ENCODE measurements around the gene CCDC74A.
"Not testable (repeated sequence)": the region's sequence is repeated elsewhere in the genome, so short reads cannot be mapped to it uniquely, and the experiment has no call there.

The CCDC74A gene

DNA sequence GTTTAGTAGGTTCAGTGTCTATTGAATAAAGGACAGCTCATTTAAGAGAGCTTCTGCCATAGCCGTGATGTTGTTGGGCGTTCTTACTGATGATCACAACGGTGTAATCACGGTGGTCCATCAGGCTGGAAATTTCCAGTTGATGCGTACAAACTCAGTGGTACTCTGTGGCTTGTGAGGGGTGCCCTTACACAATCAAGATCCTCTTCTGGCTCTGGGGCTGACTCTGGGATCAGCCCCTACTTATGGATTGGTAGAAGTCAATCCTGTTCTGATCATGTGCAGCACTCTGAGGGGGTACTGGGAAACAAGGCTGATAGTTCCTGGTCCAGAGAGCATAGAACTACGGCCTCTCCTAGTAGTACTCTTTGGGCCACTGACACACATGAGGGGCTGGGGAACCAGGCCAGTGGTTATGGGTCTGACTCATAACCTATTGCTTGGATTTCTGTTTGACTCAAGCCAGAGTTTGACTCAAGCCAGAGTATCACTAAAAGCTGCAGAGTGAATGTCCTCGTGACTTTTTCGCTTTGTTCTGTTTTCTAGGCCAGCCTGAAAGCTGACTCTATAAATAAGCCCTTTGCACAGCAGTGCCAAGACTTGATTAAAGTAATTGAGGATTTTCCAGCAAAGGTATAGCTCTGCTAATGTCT lies 29.2 kb upstream of the CCDC74A start:
- DNase-seq (ENCODE audit: low read depth in 4 of 4, low spot score in 1 of 4), result not testable (repeated sequence)

DNA sequence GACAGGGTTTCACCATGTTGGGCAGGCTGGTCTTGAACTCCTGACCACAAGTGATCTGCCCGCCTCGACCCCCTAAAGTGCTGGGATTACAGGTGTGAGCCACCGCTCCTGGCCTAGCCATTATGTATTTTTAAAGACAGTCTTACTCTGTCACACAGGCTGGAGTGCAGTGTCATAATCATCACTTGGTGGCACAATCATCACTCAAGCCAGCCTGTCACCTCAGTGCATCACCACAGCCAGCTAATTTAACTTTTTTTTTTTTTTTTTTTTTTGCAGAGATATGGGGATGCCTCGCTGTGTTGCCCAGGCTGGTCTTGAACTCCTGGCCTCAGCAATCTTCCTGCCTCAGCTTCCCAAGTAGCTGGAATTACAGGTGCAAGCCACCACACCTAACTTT lies 24.1 kb upstream of the CCDC74A start:
- DNase-seq (ENCODE audit: low read depth in 4 of 4, low spot score in 1 of 4), result not testable (repeated sequence)

DNA sequence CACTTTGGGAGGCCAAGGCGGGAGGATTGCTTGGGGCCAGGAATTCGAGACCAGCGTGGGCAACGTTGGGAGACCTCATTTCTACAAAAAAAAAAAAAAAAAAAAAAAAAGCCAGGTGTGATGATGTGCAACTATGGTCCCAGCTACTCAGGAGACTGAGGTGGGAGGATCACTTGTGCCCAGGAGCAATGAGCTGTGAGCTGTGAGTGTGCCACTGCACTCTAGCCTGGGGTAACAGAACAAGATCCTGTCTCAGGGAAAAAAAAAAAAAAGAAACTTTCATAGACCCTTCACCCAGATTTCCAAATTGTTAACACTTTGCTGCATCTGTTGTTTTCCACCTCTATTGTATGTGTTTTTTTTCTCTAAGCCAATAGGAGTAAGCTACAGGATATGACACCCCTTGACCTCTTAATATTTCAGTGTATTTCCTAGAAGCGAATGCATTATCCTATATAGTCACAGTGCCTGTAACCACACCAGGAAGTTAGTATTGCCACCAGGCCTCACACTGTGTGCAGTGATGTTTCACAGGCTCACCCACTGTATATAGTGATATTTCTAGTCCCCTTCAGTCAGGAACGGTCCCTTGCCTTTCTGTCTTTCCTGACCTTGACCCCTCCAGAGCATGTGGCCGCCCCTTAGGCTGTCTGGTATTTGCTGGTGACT lies 23.5 kb upstream of the CCDC74A start:
- not testable (repeated sequence) for DNase-seq (ENCODE audit: low read depth in 4 of 4, low spot score in 1 of 4)

DNA sequence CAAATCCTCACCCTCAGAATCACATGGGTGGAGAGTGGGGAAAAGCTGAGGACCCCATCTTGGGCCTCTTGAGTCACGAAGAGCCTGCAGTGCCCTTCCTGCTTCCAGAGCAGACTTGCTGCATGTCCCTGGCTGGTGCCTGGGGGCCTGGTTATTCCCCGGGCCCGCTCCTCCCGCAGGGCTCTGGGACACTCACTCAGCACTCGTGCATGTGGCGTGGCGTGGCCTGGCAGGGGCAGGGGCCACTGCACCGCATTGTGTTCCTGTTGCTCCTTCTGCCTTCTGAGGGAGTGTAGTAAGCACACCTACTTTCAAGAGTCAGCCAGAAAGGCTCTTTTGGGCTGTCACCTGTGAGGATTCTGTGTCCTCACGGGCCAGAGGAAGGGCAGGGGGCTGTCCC lies 18.1 kb upstream of the CCDC74A start:
- no peak for DNase-seq (ENCODE audit: low read depth in 4 of 4, low spot score in 1 of 4)

DNA sequence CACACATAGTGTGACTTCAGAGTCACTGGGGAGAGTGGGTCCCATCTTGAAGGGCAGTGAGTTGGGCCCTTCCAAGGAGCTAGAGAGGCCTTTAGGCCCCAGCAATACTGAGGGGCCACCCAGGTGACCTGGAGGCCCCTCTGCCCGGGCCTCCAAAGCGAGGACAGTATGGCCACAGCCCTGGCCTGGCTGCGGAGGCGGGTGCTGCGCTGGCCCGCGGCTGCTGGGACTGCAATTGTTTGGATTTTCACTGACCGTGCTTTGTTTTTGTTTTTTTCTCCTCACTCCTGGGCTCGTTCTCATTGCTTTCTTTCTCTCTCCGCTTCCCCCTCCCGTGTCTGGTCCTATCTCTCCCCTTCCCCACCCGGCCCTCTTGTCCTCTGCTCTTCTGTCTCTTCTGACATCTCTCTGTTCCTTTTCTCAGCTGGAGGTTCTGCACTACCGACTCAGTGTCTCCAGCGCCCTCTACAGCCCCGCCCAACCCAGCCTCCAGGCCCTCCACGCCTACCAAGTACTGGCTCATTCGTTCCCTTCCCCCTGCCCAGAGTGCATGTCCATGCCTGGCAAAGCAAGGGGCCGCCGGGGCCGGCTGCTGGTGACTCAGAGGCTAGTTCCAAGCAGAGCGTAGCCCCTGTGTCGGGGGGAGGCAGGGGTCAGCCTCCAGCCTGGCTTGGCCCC lies 16.3 kb upstream of the CCDC74A start:
- DNase-seq (ENCODE audit: low read depth in 4 of 4, low spot score in 1 of 4), result not testable (repeated sequence)

DNA sequence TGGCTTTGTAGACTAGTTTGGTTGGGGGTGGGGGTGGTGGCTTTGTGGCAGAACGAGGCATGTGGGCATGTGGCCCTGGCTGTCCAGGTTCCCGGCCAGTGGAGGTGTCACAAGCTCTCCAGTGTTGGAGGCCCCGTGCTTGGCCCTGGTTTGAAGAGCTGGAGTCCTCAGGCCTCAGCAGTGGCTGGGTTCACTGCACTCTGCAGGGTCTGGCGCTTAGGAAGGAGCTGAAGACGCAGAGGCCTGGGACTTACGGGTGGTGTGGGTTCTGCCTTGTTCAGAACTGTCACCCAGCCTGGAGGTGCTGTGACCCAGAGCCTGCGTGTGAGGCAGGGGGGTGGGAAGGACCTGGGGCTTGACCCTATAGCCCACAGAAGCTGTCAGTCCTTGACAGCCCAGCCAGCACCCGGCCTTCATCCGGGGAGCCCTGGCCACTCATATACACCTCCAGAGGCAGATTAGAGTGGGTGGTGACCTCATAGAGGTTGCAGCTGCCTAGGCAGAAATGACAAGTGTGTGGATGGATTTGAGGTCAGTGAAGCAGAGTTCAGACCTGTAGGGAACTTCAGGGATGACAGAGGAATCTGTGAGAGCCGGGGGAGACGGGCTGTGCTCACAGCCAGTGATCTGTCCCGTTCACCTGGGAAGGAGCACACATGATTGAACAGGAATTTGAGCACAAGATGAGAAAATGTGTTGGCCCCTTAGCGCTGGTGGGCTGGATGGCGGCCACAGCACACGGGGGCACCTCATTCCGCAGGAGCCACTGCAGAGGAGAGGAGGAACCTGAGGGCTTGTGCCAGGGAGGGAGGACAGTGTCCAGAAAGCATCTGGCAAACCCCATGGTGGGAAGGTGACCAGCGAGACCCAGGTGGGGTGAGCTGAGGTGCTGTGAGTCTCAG lies 15.5 kb upstream of the CCDC74A start:
- DNase-seq (ENCODE audit: low read depth in 4 of 4, low spot score in 1 of 4), result not testable (repeated sequence)

DNA sequence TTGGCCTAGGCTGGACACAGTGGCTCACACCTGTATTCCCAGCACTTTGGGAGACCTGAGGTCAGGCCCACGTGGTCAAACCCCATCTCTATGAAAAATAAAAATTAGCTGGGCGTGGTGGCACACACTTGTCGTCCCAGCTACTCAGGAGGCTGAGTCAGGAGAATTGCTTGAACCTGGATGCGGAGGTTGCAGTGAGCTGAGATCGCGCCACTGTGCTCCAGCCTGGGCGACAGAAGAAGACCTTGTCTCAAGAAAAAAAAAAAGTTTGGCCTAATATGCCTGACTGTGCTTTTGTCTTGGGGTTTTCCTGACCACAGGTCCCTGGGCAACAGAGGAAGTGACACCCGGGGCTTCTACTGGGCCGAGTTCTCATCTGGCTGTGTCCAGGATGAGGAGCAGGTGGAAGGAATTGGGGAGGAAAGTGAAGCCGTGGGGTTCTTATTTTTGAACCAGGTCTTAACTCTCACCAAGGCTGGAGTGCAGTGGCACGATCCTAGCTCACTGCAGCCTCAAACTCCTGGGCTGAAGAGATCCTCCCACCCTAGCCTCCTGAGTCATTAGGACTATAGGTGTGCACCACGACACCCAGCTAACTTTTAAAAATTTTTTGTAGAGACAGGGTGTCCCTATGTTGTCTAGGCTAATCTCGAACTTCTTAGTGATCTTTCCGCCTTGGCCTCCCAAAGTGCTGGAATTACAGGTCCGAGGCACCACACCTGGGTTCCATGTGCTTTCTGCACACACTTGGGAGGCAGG lies 13.1 kb upstream of the CCDC74A start:
- not testable (repeated sequence) for DNase-seq (ENCODE audit: low read depth in 4 of 4, low spot score in 1 of 4)

DNA sequence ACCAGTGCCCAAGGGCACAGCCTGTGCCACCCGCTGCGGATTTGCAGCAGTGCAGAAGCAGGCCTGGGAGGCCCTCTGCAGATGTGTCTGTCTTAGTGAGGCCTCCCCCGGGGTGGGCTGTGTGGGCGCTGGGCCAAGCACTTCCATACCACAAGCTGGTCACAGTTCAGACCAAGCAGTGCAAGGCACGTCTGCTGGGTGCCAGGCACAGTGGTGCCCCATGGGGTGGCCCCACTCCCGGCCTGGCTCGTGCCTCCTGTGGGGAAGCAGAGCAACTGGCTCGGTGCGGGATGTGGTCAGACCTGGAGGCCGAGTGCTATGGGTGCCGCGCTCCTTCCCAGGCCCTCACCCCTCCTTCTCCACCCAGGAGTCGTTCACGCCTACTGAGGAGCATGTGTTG lies 12.5 kb upstream of the CCDC74A start:
- DNase-seq (ENCODE audit: low read depth in 4 of 4, low spot score in 1 of 4), result not testable (repeated sequence)

DNA sequence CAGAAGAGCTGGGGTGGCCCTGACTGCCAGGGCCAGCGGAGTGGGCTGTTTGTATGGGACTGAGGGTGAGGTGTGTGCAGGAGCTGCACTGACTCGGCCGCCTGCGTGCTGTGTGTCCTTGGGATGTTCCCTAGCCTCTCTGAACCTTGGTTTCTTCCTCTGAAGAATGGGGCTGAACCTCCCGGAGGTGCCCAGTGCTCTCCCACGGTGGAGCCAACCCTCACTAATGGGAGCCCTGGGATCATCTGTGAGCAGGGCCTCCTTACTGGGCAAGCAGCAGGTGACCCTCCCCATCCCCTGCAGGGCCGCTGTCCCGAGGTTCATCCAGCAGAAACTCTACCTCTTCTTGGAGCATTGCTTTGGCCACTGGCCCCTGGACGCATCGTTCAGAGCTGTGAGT lies 11.7 kb upstream of the CCDC74A start:
- DNase-seq (ENCODE audit: low read depth in 4 of 4, low spot score in 1 of 4), result no peak

DNA sequence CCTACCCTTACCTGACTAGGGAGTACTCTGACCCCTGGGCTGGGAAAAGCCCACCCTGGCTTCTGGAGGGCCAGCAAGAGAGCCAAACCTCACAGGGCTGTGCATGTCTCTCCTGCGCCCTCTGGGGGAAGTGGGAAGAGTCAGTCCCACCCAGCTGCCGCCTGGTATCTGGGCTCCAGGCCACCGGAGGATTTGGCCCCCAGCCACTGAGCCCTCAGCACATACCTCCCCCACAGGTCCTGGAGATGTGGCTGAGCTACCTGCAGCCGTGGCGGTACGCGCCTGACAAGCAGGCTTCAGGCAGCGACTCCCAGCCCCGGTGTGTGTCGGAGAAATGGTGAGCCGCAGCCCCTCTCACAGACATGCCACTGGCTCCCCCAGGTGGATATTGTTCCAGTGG lies 11.1 kb upstream of the CCDC74A start:
- DNase-seq (ENCODE audit: low read depth in 4 of 4, low spot score in 1 of 4), result not testable (repeated sequence)

DNA sequence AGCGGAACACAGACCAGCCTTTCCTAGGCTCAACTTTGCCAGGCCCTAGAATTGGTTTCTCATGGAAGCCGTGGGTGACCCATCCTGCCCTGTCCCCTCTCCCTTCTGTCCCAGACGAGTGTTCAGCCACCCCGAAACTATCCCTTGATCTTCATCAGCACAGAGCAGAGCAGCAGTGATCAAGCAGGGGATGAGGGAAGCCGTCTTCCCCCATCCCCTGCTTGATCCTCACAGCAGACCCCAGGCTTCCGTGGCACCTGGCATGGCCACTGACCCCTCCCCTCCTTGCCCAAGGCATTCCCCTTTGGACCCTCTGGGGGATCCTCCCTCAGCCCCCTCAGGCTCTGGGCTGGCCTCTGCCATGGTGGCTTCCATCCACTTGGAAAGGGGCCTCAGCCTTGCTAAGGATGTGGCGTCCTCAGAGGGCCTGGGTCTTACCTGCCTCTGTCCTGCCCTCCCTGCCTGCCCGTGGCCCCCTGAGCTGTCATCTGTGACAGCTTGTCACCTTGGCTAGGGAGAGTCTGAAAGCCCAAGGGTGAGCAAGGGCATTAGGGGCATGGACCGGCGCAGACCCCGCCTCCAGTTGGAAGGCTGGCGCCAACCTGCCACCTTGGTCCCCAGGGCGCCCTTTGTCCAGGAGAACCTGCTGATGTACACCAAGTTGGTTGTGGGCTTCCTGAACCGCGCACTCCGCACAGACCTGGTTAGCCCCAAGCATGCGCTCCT lies 10.4 kb upstream of the CCDC74A start:
- no peak for DNase-seq (ENCODE audit: low read depth in 4 of 4, low spot score in 1 of 4)

DNA sequence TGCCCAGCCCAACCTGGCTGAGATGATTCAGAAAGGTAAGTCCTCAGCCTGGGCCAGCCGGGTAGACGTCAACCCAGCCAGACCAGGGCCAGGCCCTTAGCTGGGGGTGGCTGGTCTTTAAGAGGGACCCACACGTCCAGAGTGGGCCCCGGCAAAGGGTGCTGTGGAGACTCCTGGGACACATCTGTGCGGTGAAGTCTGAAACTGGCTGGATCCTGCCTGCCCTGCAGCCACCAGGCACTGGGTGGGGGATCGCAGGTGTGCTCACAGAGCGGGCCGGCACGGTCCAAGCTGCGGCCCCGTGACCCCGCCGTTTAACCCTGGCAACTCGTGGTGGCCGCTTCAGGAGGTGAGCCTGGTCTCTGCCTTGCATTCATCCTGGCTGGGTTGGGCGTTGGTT lies 9.8 kb upstream of the CCDC74A start:
- not testable (repeated sequence) for DNase-seq (ENCODE audit: low read depth in 4 of 4, low spot score in 1 of 4)

DNA sequence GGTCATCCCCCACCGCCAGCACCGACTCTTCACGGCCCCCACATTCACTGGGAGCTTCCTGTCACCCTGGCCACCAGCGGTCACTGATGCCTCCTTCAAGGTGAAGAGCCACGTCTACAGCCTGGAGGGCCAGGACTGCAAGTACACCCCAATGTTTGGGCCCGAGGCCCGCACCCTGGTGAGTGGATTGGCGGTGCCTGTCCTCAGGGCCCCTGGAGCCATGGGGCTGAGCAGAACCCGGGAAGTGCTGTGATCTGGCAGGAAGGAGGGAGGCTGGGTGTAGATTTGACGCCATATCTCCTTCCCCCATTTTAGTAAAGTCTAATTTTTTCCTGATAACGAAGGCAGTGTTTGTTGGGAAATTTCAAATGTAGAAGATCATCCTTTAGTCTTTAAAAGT lies 9.2 kb upstream of the CCDC74A start:
- not testable (repeated sequence) for DNase-seq (ENCODE audit: low read depth in 4 of 4, low spot score in 1 of 4)

DNA sequence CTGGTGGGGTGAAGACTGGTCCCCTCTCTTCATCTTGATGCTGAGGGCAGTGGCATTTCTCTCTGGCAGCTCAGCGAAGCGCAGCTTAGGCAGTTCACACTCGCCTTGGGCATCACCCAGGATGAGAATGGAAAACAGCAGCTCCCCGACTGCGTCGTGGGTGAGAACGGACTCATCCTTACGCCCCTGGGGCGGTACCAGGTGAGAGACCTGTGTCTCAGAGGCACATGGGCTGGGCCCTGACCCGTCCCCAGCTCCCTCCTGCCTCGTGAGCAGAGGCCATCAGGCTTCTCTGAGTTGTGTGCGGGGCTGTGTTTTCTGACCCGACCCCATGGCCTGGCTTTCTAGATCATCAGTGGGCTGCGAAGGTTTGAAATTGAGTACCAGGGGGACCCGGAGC lies 8.2 kb upstream of the CCDC74A start:
- no peak for DNase-seq (ENCODE audit: low read depth in 4 of 4, low spot score in 1 of 4)

DNA sequence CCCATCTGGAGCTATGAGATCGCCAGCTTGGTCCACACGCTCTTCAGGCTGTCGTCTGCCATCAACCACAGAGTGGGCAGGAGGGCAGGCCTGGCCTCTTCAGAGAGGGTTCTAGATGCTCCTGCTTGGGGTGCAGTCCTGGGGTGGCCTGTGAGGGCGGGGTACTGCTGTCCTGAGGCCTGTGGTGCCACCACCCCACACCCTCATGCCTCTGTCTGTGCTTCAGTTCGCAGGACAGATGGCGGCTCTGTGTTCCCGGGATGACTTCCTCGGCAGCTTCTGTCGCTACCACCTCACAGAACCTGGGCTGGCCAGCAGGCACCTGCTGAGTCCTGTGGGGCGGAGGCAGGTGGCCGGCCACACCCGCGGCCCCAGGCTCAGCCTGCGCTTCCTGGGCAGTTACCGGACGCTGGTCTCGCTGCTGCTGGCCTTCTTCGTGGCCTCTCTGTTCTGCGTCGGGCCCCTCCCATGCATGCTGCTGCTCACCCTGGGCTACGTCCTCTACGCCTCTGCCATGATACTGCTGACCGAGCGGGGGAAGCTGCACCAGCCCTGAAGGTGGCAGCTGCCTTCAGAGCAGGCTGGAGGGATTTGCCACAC lies 7.7 kb upstream of the CCDC74A start:
- not testable (repeated sequence) for DNase-seq (ENCODE audit: low read depth in 4 of 4, low spot score in 1 of 4)

DNA sequence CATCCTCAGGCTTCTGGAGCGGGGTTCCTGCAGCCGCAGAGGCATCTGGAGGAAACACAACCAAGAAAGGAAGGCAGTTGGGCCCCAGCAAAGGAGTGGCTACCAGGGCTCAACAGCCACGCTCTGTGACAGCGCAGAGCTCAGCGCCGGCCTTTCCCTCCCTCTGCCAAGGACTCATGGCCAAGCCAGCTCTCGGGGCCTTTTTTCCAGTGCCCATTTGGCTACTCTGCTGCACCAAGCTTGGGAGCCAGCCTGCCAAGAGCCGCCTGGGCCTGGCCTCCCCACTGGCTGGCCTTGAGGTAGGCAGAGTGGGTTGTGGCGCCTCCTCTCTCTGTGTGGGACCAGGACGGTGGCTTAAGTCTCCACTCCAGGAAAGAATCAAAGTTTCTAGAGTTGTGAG lies 7.2 kb upstream of the CCDC74A start:
- DNase-seq (ENCODE audit: low read depth in 4 of 4, low spot score in 1 of 4), result no peak

DNA sequence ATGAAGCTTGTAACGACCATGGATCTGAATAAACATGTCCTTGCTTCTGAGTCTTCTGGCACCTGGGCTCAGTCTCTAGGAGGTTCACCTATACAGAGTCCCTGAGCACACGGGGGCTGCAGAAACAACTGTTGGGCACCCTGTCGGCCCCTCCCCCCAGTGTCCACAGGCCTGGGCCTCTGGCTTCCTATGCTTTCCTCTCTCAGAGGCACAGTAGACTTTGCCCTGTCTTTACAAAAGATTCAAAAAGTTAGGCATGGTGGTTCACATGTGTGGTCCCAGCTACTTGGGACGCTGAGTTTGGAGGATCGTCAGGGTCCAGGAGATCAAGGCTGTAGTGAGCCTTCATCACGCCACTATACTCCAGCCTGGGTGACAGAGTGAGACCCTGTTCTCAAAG lies 6.2 kb upstream of the CCDC74A start:
- DNase-seq (ENCODE audit: low read depth in 4 of 4, low spot score in 1 of 4), result not testable (repeated sequence)

DNA sequence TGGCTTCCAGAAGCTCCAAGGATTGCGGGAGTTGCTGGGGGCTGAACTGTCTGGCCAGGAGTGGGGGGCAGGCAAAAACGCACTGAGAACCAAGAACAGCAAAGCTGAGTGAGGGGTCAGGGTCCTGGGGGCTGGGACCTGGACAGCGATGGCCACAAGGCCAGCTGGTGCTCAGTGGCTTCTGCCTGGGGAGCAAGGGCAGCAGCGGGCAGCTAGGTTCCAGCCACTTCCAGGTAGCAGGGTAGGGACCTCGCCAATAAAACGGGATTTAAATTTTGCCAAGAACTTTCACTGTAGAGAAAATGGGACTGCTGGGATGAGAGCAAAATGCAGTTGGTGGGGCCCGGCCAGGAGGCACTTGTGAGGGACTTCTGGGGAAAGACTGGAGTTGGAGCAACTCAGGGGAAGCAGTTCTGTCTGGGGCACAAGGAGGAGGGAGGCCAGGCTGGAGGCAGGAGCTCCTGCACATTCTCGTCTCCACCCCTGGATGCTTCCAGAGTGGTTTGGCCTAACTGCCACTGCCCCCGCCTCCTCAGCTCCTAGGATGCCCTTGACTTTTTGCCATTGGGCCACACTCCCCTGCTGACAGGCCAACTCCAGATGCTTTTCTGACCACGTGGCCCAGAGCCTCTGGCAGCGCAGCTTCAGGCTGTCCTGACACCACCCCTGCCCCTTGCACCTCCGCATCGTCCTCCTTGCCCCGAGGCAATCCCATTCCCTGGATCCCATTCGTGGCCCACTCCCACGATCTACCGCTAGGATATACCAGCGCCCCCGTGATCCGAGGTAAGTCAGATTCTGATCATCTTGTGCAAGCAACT lies 5.5 kb upstream of the CCDC74A start:
- DNase-seq (ENCODE audit: low read depth in 4 of 4, low spot score in 1 of 4), result no peak

DNA sequence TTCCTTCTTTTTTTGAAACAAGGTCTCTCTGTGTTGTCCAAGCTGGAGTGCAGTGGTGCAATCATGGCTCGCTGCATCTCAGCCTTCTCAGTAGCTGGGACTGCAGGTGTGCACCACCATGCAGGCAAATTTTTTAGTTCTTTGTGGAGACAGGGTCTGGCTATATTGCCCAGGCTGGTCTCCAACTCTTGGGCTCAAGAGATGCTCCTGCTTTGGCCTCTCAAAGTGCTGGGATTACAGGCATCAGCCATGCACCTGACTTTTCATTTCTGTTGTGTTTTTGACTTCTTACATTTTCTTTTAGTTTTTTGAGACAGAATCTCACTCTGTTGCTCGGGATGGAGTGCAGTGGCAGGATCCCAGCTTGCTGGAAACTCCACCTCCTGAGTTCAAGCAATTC lies 2.4 kb upstream of the CCDC74A start:
- DNase-seq (ENCODE audit: low read depth in 4 of 4, low spot score in 1 of 4), result not testable (repeated sequence)

Measured in stimulated activated CD4-positive, alpha-beta T cell treated with anti-CD3 and anti-CD28 coated beads, Interleukin-1b, Interleukin-23, amount 100 ng/mL, for 24 hours (primary cell).